ENCODE data around the gene ARHGEF18.

ARHGEF18 gene

GRCh38 chr19:7386769-7387168 is 38.0 kb downstream of the ARHGEF18 start:
- no peak for DNase-seq

DNA sequence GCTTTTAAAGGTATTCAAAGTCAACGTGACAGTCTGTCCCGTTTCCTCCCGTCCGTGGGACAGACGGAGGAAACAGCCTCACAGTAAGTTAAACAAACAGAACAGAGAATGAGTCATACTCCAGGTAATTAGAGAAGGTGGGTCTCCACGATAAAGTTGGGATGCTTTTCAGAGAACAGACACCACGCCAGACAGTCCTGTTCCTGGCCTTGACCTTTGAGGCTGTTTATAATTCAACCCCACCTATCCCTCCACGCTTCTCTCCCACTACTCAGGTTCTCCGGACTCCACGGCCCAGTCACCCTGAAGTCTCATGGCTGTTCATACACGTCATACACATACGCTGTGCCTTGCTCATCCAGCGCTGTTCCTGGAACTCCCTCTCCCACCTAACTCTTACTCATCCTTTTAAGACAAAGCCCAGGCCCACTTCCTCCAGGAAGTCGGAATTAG is 42.5 kb downstream of the ARHGEF18 start:
- DNase-seq: no peak

GRCh38 chr19:7393459-7393858 is 44.7 kb downstream of the ARHGEF18 start:
- no peak for DNase-seq

DNA sequence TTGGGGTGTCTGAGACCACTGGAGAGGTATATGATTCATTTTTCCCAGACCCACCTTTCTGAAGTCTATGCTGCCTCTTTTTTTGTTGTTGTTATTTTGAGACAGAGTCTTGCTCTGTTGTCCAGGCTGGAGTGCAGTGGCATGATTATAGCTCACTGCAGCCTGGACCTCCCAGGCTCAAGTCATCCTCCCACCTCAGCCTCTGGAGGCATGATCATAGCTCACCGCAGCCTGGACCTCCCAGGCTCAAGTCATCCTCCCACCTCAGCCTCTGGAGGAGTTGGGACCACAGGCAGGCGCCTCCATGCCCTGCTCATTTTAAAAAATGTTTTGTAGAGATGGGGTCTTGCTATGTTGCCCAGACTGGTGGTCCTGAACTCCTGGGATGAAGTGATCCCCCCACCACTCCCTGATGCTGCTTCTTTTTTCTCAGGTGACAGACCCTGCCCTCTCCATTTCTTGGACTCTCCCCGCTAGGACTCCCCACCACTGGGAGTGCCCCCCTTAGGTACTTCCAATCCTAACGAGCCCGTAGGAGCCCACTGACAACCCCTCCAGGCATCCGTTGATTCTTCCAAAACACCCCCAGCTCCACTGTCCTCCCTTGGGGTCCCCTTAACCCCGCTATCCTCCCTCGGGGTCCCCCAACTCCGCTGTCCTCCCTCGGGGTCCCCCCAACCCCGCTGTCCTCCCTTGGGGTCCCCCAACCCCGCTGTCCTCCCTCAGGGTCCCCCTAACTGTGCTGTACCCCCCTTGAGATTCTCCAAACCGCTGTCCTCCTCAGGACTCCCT is 45.4 kb downstream of the ARHGEF18 start:
- DNase-seq: no peak

DNA sequence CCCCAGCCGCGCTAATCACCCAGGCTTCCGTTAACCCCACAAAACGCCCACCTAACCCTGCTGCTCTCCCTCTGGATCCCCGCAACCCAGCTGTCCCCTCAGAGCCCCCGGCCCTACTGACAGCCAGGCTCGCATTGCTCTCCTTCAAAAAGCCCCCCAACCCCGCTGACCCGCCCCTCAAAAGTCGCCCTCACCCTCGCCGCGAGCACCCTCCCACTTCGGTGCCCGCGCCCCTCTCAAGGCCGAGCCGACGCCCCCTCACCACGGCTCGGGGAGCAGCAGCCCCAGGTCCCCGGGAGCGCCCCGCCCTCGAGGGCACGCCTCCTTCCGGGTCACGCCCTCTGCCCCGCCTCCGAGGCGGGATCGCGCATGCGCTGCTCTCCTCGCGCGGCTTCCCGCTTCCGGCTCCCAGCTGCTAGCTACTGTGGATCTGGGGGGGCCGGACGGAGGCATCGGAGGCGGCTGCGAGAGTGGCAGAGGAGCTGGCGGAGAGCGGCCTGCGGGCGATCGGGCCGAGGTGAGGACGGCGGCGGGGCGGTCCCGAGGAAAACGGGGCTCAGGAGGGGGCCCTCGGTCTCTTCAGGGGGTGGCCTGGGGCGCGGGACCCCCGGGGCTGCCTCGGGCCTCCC is 46.1 kb downstream of the ARHGEF18 start:
- DNase-seq: peak; percentile 87

DNA sequence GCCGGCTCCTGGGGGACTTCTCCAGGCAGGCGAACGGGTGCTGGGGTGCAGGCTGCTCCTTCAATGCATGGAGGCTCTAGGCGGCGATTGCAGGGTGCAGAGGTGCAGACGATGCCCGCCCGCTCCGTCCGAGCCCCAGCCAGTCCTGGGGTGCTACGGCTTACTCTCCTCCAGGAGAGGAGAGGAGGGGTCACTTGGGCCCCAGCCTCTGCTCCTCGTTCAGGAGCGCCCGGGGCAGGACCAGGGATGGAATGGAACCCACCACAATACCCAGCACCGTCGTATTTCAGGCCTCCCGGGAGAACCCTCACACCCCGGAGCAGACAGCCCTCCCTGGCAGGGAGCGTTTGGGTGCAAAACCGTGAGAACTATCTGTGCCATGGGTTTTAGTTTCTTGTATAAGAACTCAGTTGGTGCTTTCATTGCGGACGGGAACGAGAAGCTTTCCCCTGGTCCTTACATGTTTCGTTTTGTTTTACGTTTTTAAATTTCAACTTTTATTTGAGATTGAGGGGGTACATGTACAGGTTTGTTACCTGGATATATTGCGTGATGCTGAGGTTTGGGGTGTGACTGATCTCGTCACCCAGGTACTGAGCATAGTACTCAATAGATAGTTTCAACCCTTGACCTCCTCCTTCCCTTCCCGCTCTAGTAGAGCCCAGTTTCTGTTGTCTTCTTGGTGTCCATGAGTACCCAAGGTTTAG is 46.8 kb downstream of the ARHGEF18 start:
- no peak for DNase-seq

GRCh38 chr19:7397687-7398086 is 49.0 kb downstream of the ARHGEF18 start:
- DNase-seq: no peak

Data from CD4-positive, alpha-beta T cell treated with Interleukin-15 for 1 hour (primary cell).